CD4-positive, alpha-beta T cell (primary cell): ENCODE measurements around the gene GMCL2. TPM values are rescaled to one million over a fixed set of nuclear protein-coding genes. Genes with fewer than 3 reads are reported as not detected.
A peak's percentile ranks its signal among the peaks of the same experiment; 100 is the strongest.

Experiments
- ATAC-seq: fragments of 200-7000 bp; cut with Tn5 transposase; one replicate; pipeline ENCODE4 v1.10.0; 2022; ENCODE audit warnings: mild to moderate bottlenecking; ENCODE audit not compliant: poor library complexity
- CTCF ChIA-PET: fragments of 350-600 bp; sonication (Branson Sonifier 250); formaldehyde crosslinking; loops from one replicate; lab custom pipeline; 2021; ENCODE audit warnings: antibody characterized with exemption, inconsistent platforms; lab: Charles Lee
- POLR2A ChIA-PET: fragments of 350-600 bp; sonication (Branson Sonifier 250); formaldehyde crosslinking; loops from one replicate; lab custom pipeline; 2021; ENCODE audit warnings: antibody characterized with exemption, inconsistent platforms; lab: Charles Lee
- DNase-seq, 14 experiments: peaks; one replicate each; pipeline ENCODE4 v3.0.0-alpha.2; 2013 to 2020; ENCODE audit warnings: mixed read lengths in 2 of 14
- H3K27ac ChIP-seq, 2 donors: one replicate each; pipeline versions ENCODE4 v1.5.1 to v1.7.0; 2013; ENCODE audit warnings: low read length in 2 of 2, low read depth in 1 of 2, mild to moderate bottlenecking in 1 of 2
- H3K27me3 ChIP-seq, 2 experiments: 1 replicate in 1 of 2; 2 replicates in 1 of 2; pipeline versions ENCODE4 v1.6.1 to v1.7.0; 2013; ENCODE audit warnings: low read length in 2 of 2, control low read depth in 1 of 2, mild to moderate bottlenecking in 1 of 2, moderate library complexity in 1 of 2; ENCODE audit not compliant: insufficient read depth in 2 of 2, control insufficient read depth in 1 of 2
- H3K36me3 ChIP-seq: one replicate; pipeline ENCODE4 v1.6.1; 2013; ENCODE audit warnings: low read length, control low read depth; ENCODE audit not compliant: insufficient read depth
- H3K4me1 ChIP-seq: one replicate; pipeline ENCODE4 v1.6.1; 2013; ENCODE audit warnings: low read length, control low read depth; ENCODE audit not compliant: insufficient read depth
- H3K4me3 ChIP-seq: one replicate; pipeline ENCODE4 v1.5.1; 2013; ENCODE audit warnings: mild to moderate bottlenecking, low read length, moderate library complexity
- H3K9me3 ChIP-seq, 2 experiments: 1 replicate in 1 of 2; 2 replicates in 1 of 2; pipeline versions ENCODE4 v1.6.1 to v1.7.0; 2013; ENCODE audit warnings: low read length in 2 of 2, mild to moderate bottlenecking in 2 of 2, control low read depth in 1 of 2, moderate library complexity in 1 of 2; ENCODE audit not compliant: control insufficient read depth in 1 of 2, insufficient read depth in 1 of 2
- H3K27ac Mint-ChIP-seq: one replicate; pipeline ENCODE4 v1.8.0; 2020; ENCODE audit warnings: mixed read lengths
- H3K27me3 Mint-ChIP-seq: one replicate; pipeline ENCODE4 v1.8.0; 2021; ENCODE audit warnings: mixed read lengths
- H3K36me3 Mint-ChIP-seq: one replicate; pipeline ENCODE4 v1.8.0; 2021; ENCODE audit warnings: low read depth, mixed read lengths
- H3K4me1 Mint-ChIP-seq: one replicate; pipeline ENCODE4 v1.8.0; 2021; ENCODE audit warnings: low read depth, mixed read lengths
- H3K4me3 Mint-ChIP-seq: one replicate; pipeline ENCODE4 v1.8.0; 2020; ENCODE audit warnings: mild to moderate bottlenecking, mixed read lengths
- H3K9me3 Mint-ChIP-seq: one replicate; pipeline ENCODE4 v1.8.0; 2020; ENCODE audit warnings: mixed read lengths
- intact Hi-C, 2 experiments: fragments of 100-400 bp; cut with DNase I in 1 of 2; cut with micrococcal nuclease in 1 of 2; formaldehyde crosslinking; loops; one replicate each; pipeline versions ENCODE4 v1.15.1 to v1.9.0; 2023 to 2025; cut with DNase I, micrococcal nuclease
- total RNA-seq, 174 experiments: library from RNA in 2 of 174; stranded (reverse) in 2 of 174; gene quantifications; one replicate each; pipeline ENCODE4 v1.2.3 and lab custom pipeline; 2021 to 2026
- TF ChIP-seq, protein P1 (sequence below): fragments of 200-600 bp; IDR thresholded peaks from one replicate; pipeline ENCODE4 v1.8.0; 2022; ENCODE audit warnings: antibody characterized with exemption, mild to moderate bottlenecking

Gene GMCL2
- total RNA-seq, 2 experiments from 2014 or later: not detected

DNA sequence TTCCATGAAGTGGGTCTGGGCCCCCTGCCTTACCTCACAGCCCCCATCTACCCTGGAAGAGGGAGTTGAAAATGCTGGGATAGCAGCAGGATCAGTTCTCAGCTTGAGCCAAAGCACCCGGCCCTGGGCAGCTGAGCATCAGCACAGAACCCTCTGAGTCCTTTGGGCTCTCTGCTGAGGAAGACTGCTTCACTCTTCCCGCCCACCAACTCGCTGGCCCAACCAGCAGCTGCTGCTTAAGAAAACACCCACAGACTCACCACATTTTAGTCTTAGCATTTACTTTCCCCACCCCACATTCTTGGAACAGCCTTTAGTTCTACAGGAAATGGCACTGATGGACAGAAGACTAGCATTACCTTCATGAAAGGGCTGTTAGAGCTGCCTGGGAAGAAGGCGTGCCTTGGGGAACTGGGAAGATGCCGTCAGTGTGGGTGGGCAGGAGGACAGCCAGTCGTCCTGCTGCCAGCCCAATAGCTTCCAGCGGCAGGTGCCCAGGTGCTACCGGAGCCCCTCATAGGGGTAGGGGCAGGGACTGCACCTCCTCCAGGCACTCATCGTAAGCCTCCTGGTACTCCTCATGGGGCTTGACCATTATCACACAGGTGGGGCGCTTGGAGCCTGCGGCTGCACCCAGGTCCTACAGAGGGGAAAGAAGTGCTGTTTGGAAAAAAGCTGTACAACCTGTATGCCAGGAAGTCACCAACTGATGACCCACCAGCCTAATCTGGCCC, 37.8 kb downstream of the GMCL2 start:
- no peaks in the 10 kb centered on the region for H3K9me3 ChIP-seq
- peaks cover 24% of the 10 kb centered on the region for H3K4me1 Mint-ChIP-seq
- ChIA-PET POLR2A (interaction anchor here (0.6 to 0.9 kb wide), 2 partner anchors 28 to 696 kb away, joined by 3 read pairs; no protein-coding TSS in a partner anchor), CTCF (interaction anchor here (0.8 to 1.7 kb wide), 2 partner anchors 29 to 73 kb away, joined by 4 to 9 read pairs (median 7); no protein-coding TSS in a partner anchor)
- ATAC-seq (no peak), DNase-seq (no peak)
- no peak overlapping the region for H3K4me3 Mint-ChIP-seq
- no peaks in the 10 kb centered on the region for H3K27me3 Mint-ChIP-seq
- H3K9me3 Mint-ChIP-seq: no peaks in the 10 kb centered on the region
- TF ChIP-seq, protein P1, sequence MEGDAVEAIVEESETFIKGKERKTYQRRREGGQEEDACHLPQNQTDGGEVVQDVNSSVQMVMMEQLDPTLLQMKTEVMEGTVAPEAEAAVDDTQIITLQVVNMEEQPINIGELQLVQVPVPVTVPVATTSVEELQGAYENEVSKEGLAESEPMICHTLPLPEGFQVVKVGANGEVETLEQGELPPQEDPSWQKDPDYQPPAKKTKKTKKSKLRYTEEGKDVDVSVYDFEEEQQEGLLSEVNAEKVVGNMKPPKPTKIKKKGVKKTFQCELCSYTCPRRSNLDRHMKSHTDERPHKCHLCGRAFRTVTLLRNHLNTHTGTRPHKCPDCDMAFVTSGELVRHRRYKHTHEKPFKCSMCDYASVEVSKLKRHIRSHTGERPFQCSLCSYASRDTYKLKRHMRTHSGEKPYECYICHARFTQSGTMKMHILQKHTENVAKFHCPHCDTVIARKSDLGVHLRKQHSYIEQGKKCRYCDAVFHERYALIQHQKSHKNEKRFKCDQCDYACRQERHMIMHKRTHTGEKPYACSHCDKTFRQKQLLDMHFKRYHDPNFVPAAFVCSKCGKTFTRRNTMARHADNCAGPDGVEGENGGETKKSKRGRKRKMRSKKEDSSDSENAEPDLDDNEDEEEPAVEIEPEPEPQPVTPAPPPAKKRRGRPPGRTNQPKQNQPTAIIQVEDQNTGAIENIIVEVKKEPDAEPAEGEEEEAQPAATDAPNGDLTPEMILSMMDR: no peak
- peaks cover 78% of the 10 kb centered on the region for H3K36me3 Mint-ChIP-seq
- H3K27ac ChIP-seq: no peak overlapping the region
- intact Hi-C loops: loop anchor here in 1 of 2 experiments (5.0 kb wide), 1 partner anchor 37 kb away; the partner anchor contains the start of gene N4BP3
- H3K36me3 ChIP-seq: peaks cover 69% of the 10 kb centered on the region
- H3K27ac Mint-ChIP-seq: no peak overlapping the region
- H3K4me1 ChIP-seq: peaks cover 40% of the 10 kb centered on the region
- H3K4me3 ChIP-seq: no peak overlapping the region
- no peaks in the 10 kb centered on the region for H3K27me3 ChIP-seq

DNA sequence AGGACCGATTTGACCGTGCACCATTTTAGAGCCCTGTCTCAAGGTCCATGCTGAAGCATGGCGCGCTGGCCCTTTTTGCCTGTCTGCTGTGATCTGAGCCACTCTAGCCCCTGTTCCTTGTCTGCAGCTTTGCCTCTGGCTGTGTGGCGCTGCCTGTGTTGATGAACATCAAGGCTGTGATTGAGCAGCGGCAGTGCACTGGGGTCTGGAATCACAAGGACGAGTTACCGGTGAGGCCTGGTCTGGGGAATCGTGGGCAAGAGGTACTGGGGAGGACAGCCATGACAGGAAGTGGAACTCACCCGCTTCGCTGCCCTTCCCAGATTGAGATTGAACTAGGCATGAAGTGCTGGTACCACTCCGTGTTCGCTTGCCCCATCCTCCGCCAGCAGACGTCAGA, 39.8 kb downstream of the GMCL2 start:
- no peak for DNase-seq
- Mint-ChIP-seq H3K27ac (no peak overlapping the region), H3K27me3 (no peaks in the 10 kb centered on the region), H3K4me3 (no peak overlapping the region), H3K4me1 (peaks cover 9% of the 10 kb centered on the region), H3K36me3 (peaks cover 92% of the 10 kb centered on the region), H3K9me3 (no peaks in the 10 kb centered on the region)
- Histone ChIP-seq H3K27ac (no peak overlapping the region), H3K36me3 (peaks cover 86% of the 10 kb centered on the region), H3K4me1 (peaks cover 26% of the 10 kb centered on the region), H3K9me3 (no peaks in the 10 kb centered on the region), H3K27me3 (no peaks in the 10 kb centered on the region), H3K4me3 (no peak overlapping the region)
- intact Hi-C loops: loop anchor here (2.0 to 5.0 kb wide), 2 partner anchors 27 to 35 kb away; partner anchors contain the start of gene N4BP3 (in 1 of the 2)
- TF ChIP-seq, protein P1: no peak
- no peak for ATAC-seq
- CTCF ChIA-PET: interaction anchor here (2.7 kb wide), 1 partner anchor 72 kb away, joined by 14 read pairs; no protein-coding TSS in a partner anchor
- POLR2A ChIA-PET: no interaction called here

DNA sequence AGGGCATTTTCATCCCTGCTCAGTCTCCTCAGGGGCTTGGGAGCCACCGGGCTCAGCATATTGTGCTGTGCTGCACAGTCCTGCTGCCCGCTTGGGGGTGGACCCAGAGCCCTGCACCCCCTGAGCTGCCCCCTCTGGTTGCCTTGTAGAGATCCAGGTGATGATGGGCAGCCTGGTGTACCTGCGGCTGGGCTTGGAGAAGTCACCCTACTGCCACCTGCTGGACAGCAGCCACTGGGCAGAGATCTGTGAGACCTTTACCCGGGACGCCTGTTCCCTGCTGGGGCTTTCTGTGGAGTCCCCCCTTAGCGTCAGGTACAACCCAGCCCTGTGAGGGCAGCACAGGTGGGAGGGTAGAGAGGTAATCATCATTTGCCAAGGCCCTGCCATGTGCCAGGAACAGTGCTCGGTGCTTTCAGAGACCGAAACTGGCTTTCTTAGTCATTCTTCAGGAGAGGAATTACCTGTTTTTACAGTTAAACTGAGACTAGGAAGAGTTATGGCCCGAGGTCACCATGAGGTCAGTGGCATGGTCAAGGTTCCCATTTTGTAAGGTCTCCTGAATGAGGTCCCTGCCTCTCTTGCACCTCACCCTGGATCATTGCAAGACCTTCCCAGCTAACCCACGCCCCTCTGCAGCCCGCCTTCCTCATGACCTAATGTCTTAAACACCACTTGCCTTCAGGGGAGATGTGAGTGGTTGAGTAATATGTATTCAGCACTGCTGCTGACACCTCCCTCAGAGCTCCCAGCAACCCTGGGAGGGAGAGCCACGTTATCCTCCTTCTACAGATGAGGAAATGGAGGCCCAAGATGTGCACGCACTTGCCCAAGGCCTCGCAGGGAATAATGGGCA, 41.0 kb downstream of the GMCL2 start:
- Mint-ChIP-seq H3K27ac (peak overlapping the region; percentile 36), H3K4me3 (no peak overlapping the region), H3K9me3 (no peaks in the 10 kb centered on the region), H3K27me3 (no peaks in the 10 kb centered on the region), H3K36me3 (peaks cover 93% of the 10 kb centered on the region), H3K4me1 (no peaks in the 10 kb centered on the region)
- POLR2A ChIA-PET: interaction anchor here (1.1 to 1.8 kb wide), 4 partner anchors 15 to 70 kb away, joined by 3 to 8 read pairs (median 6); partner anchors contain the start of gene RMND5B
- Histone ChIP-seq H3K4me3 (no peak overlapping the region), H3K27ac (no peak overlapping the region), H3K27me3 (no peaks in the 10 kb centered on the region), H3K4me1 (peaks cover 15% of the 10 kb centered on the region), H3K9me3 (no peaks in the 10 kb centered on the region), H3K36me3 (peaks cover 87% of the 10 kb centered on the region)
- DNase-seq (peak; percentile 65 to 86 (median 72)), ATAC-seq (peak; percentile 92)
- CTCF ChIA-PET: interaction anchor here (1.0 to 3.4 kb wide), 6 partner anchors 23 to 73 kb away, joined by 3 to 15 read pairs (median 5); no protein-coding TSS in a partner anchor
- intact Hi-C loops: loop anchor here (1.0 to 5.0 kb wide), 5 partner anchors 18 to 70 kb away; partner anchors contain the start of gene N4BP3 (in 1 of the 2)
- TF ChIP-seq, protein P1: peak; percentile 78
